Esophagus squamous epithelium (tissue), 4 donors: Measurements from ENCODE around the gene ANKRD42.

Experiments
- POLR2A ChIP-seq, 4 donors: fragments of 450-650 bp; IDR thresholded peaks; one replicate each; pipeline ENCODE4 v1.6.1; 2017; ENCODE audit warnings: antibody characterized with exemption in 4 of 4, mild to moderate bottlenecking in 4 of 4, moderate library complexity in 3 of 4
- TF ChIP-seq, protein P1 (sequence below), 6 experiments: fragments of 450-650 bp in 4 of 6; fragments of 200-600 bp in 2 of 6; sonication (generic) in 2 of 6; IDR thresholded peaks; one replicate each; pipeline ENCODE4 v1.5.1; 2016 to 2019; ENCODE audit warnings: antibody characterized with exemption in 6 of 6, mild to moderate bottlenecking in 4 of 6, moderate library complexity in 4 of 6

DNA sequence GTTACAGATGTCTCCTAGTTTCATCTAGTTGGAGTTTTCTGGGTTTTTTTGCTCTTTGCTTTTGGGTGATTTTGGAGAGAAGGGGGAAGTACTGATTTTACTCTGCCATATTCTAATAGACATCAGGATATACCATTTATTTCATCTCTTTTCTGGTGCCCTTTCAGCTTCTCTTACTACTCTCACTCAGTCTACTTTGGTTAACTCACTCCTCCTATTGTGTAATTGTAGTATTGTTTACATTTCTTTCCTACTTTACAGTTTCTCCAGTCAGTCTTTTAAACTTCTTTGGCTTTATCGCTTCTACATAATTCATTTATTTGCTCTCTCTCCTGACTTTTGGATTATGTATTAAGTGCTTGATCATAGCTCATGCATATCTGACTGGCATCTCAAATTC is 6.5 kb downstream of the ANKRD42 start:
- TF ChIP-seq, protein P1, sequence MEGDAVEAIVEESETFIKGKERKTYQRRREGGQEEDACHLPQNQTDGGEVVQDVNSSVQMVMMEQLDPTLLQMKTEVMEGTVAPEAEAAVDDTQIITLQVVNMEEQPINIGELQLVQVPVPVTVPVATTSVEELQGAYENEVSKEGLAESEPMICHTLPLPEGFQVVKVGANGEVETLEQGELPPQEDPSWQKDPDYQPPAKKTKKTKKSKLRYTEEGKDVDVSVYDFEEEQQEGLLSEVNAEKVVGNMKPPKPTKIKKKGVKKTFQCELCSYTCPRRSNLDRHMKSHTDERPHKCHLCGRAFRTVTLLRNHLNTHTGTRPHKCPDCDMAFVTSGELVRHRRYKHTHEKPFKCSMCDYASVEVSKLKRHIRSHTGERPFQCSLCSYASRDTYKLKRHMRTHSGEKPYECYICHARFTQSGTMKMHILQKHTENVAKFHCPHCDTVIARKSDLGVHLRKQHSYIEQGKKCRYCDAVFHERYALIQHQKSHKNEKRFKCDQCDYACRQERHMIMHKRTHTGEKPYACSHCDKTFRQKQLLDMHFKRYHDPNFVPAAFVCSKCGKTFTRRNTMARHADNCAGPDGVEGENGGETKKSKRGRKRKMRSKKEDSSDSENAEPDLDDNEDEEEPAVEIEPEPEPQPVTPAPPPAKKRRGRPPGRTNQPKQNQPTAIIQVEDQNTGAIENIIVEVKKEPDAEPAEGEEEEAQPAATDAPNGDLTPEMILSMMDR (IDR thresholded peaks at IDR 0.05), result no peak
- TF ChIP-seq POLR2A (IDR thresholded peaks at IDR 0.05), result no peak
